Measurements from ENCODE around the gene UTP3.
A peak's percentile ranks its signal among the peaks of the same experiment; 100 is the strongest.
"Not testable (repeated sequence)": the region's sequence is repeated elsewhere in the genome, so short reads cannot be mapped to it uniquely, and the experiment has no call there.

The UTP3 gene

GRCh38 chr4:70687821-70688794 lies at the start of gene UTP3:
Gene UTP3, plus strand, starts transcription at chr4:70688532. Its CDS starts 146 bp downstream, at chr4:70688678.
- peak; percentile 93 for DNase-seq

GRCh38 chr4:70640192-70640591 lies 48.1 kb upstream of the UTP3 start:
- DNase-seq: no peak

GRCh38 chr4:70650741-70651140 lies 37.6 kb upstream of the UTP3 start:
- not testable (repeated sequence) for DNase-seq

- no peak for DNase-seq
Measured at GRCh38 chr4:70651864-70652506, 36.3 kb upstream of the UTP3 start.

GRCh38 chr4:70654605-70655011 lies 33.7 kb upstream of the UTP3 start:
- no peak for DNase-seq

- no peak for DNase-seq
Measured at GRCh38 chr4:70657326-70657725, 31.0 kb upstream of the UTP3 start.

- DNase-seq: no peak
Measured at GRCh38 chr4:70658418-70658817, 29.9 kb upstream of the UTP3 start.

- no peak for DNase-seq
Measured at GRCh38 chr4:70660106-70660505, 28.2 kb upstream of the UTP3 start.

GRCh38 chr4:70661309-70661922 lies 26.9 kb upstream of the UTP3 start:
- not testable (repeated sequence) for DNase-seq

- no peak for DNase-seq
Measured at GRCh38 chr4:70666369-70666768, 22.0 kb upstream of the UTP3 start, which contains the start of gene JCHAIN. Gene JCHAIN, minus strand, starts transcription at chr4:70666508. Its CDS starts 18 bp downstream, at chr4:70666490.

GRCh38 chr4:70667740-70668535 lies 20.4 kb upstream of the UTP3 start:
- no peak for DNase-seq

- DNase-seq: no peak
Measured at GRCh38 chr4:70670332-70671014, 17.9 kb upstream of the UTP3 start.

GRCh38 chr4:70671091-70671490 lies 17.2 kb upstream of the UTP3 start:
- DNase-seq: no peak

GRCh38 chr4:70674191-70674590 lies 14.1 kb upstream of the UTP3 start:
- no peak for DNase-seq

GRCh38 chr4:70674731-70675130 lies 13.6 kb upstream of the UTP3 start:
- no peak for DNase-seq

- DNase-seq: no peak
Measured at GRCh38 chr4:70676554-70677090, 11.7 kb upstream of the UTP3 start.

- DNase-seq: no peak
Measured at GRCh38 chr4:70678383-70678999, 9.8 kb upstream of the UTP3 start.

- no peak for DNase-seq
Measured at GRCh38 chr4:70680934-70681333, 7.4 kb upstream of the UTP3 start.

GRCh38 chr4:70681704-70682103 lies 6.6 kb upstream of the UTP3 start:
- no peak for DNase-seq

GRCh38 chr4:70682142-70682541 lies 6.2 kb upstream of the UTP3 start:
- DNase-seq: not testable (repeated sequence)

GRCh38 chr4:70687392-70687791 lies 940 bp upstream of the UTP3 start:
- no peak for DNase-seq

Data from activated CD4-positive, alpha-beta T cell treated with anti-CD3 and anti-CD28 coated beads, Interleukin-2, amount 50 U/mL, for 4 hours (primary cell).